WTC11 (cell line): ENCODE data around the gene FADS6. TPM values are rescaled to one million over a fixed set of nuclear protein-coding genes. Genes with fewer than 3 reads are reported as not detected.

Experiments used
- ATAC-seq: fragments of 200-7000 bp; cut with Tn5 transposase; 2 replicates; pipeline ENCODE4 v1.10.0; 2021; ENCODE audit warnings: mild to moderate bottlenecking, moderate library complexity
- CTCF ChIA-PET: fragments of 300-600 bp; sonication (Branson Sonifier 250); formaldehyde crosslinking; loops from one replicate; lab custom pipeline; 2021; ENCODE audit warnings: antibody characterized with exemption; lab: Charles Lee
- POLR2A ChIA-PET: fragments of 350-600 bp; sonication (Branson Sonifier 250); formaldehyde crosslinking; loops from one replicate; lab custom pipeline; 2021; ENCODE audit warnings: antibody characterized with exemption; lab: Charles Lee
- DNase-seq: peaks from one replicate; pipeline ENCODE4 v3.0.0; 2021; ENCODE audit warnings: low spot score
- H3K27ac Mint-ChIP-seq: 2 replicates; pipeline ENCODE4 v1.8.0; 2021; ENCODE audit warnings: mixed read lengths
- H3K27me3 Mint-ChIP-seq: 2 replicates; pipeline ENCODE4 v1.8.0; 2021; ENCODE audit warnings: low read depth, mild to moderate bottlenecking, moderate library complexity, mixed read lengths
- H3K36me3 Mint-ChIP-seq: 2 replicates; pipeline ENCODE4 v1.8.0; 2021; ENCODE audit warnings: mixed read lengths
- H3K4me1 Mint-ChIP-seq: 2 replicates; pipeline ENCODE4 v1.8.0; 2022; ENCODE audit warnings: mixed read lengths
- H3K4me3 Mint-ChIP-seq: 2 replicates; pipeline ENCODE4 v1.8.0; 2021; ENCODE audit warnings: mild to moderate bottlenecking, moderate library complexity, mixed read lengths
- H3K9me3 Mint-ChIP-seq: 2 replicates; pipeline ENCODE4 v1.8.0; 2021; ENCODE audit warnings: mixed read lengths
- CBFB ChIP-seq: sonication (generic); formaldehyde crosslinking; IDR thresholded peaks from 2 replicates; pipeline ENCODE4 v1.8.1; 2022; ENCODE audit warnings: mild to moderate bottlenecking, low read depth, missing genetic modification reagents
- E2F1 ChIP-seq: sonication (generic); formaldehyde crosslinking; IDR thresholded peaks from 2 replicates; pipeline ENCODE4 v1.8.0; 2022; ENCODE audit warnings: mild to moderate bottlenecking, missing genetic modification reagents
- GABPB1 ChIP-seq: sonication (generic); formaldehyde crosslinking; IDR thresholded peaks from 2 replicates; pipeline ENCODE4 v1.8.1; 2023; ENCODE audit warnings: mild to moderate bottlenecking, missing genetic modification reagents
- GRHL2 ChIP-seq: fragments of 250-450 bp; sonication (Bioruptor Pico); IDR thresholded peaks from 2 replicates; pipeline ENCODE4 v1.8.0; 2022; ENCODE audit warnings: mild to moderate bottlenecking, moderate library complexity; ENCODE audit not compliant: insufficient replicate concordance, severe bottlenecking
- IRF1 ChIP-seq: sonication (generic); formaldehyde crosslinking; IDR thresholded peaks from 2 replicates; pipeline ENCODE4 v1.8.0; 2023; ENCODE audit warnings: missing genetic modification reagents
- KAT7 ChIP-seq: sonication (generic); formaldehyde crosslinking; IDR thresholded peaks from 2 replicates; pipeline ENCODE4 v1.8.1; 2023; ENCODE audit warnings: missing genetic modification reagents, mild to moderate bottlenecking, borderline replicate concordance
- MXD4 ChIP-seq: fragments of 250-450 bp; sonication (Bioruptor Pico); IDR thresholded peaks from 2 replicates; pipeline ENCODE4 v1.8.0; 2021; ENCODE audit warnings: mild to moderate bottlenecking, moderate library complexity, borderline replicate concordance
- NR2C2 ChIP-seq: sonication (generic); formaldehyde crosslinking; IDR thresholded peaks from 2 replicates; pipeline ENCODE4 v1.8.0; 2022; ENCODE audit warnings: mild to moderate bottlenecking, missing genetic modification reagents
- PREB ChIP-seq: sonication (generic); formaldehyde crosslinking; IDR thresholded peaks from 2 replicates; pipeline ENCODE4 v1.8.1; 2022; ENCODE audit warnings: mild to moderate bottlenecking, missing genetic modification reagents, moderate library complexity, borderline replicate concordance
- SMAD3 ChIP-seq: sonication (generic); formaldehyde crosslinking; IDR thresholded peaks from 2 replicates; pipeline ENCODE4 v1.8.0; 2022; ENCODE audit warnings: missing genetic modification reagents, mild to moderate bottlenecking, borderline replicate concordance
- SOX15 ChIP-seq: fragments of 250-450 bp; sonication (Bioruptor Pico); IDR thresholded peaks from 2 replicates; pipeline ENCODE4 v1.9.0; 2021; ENCODE audit warnings: mild to moderate bottlenecking
- ZNF121 ChIP-seq: sonication (generic); formaldehyde crosslinking; IDR thresholded peaks from 2 replicates; pipeline ENCODE4 v1.8.0; 2023; ENCODE audit warnings: missing genetic modification reagents
- ZNF396 ChIP-seq: fragments of 250-450 bp; sonication (Bioruptor Pico); IDR thresholded peaks from 2 replicates; pipeline ENCODE4 v1.8.0; 2021; ENCODE audit warnings: mild to moderate bottlenecking, moderate library complexity, borderline replicate concordance
- total RNA-seq: library from RNA; stranded (reverse); gene quantifications from 3 replicates; pipeline ENCODE4 v1.2.3, GENCODE V29; 2021
- TF ChIP-seq, protein P1 (sequence below): sonication (generic); formaldehyde crosslinking; IDR thresholded peaks from 2 replicates; pipeline ENCODE4 v1.8.0; 2023; ENCODE audit warnings: missing genetic modification reagents, mild to moderate bottlenecking, borderline replicate concordance
- TF ChIP-seq, protein P2 (sequence below): fragments of 250-450 bp; sonication (Bioruptor Pico); conservative IDR thresholded peaks from 2 replicates; pipeline ENCODE4 v1.9.0; 2021; ENCODE audit warnings: mild to moderate bottlenecking
- TF ChIP-seq, protein P3 (sequence below): sonication (generic); formaldehyde crosslinking; IDR thresholded peaks from 2 replicates; pipeline ENCODE4 v1.8.1; 2023; ENCODE audit warnings: mild to moderate bottlenecking, missing genetic modification reagents, moderate library complexity
- TF ChIP-seq, protein P4 (sequence below): sonication (generic); formaldehyde crosslinking; IDR thresholded peaks from 2 replicates; pipeline ENCODE4 v1.8.1; 2023; ENCODE audit warnings: mild to moderate bottlenecking, moderate library complexity, missing genetic modification reagents
- TF ChIP-seq, protein P5 (sequence below): sonication (generic); formaldehyde crosslinking; IDR thresholded peaks from 2 replicates; pipeline ENCODE4 v1.8.0; 2022; ENCODE audit warnings: mild to moderate bottlenecking, missing genetic modification reagents

The FADS6 gene
- total RNA-seq, 1 experiment from 2014 or later, result 1.2 TPM

DNA sequence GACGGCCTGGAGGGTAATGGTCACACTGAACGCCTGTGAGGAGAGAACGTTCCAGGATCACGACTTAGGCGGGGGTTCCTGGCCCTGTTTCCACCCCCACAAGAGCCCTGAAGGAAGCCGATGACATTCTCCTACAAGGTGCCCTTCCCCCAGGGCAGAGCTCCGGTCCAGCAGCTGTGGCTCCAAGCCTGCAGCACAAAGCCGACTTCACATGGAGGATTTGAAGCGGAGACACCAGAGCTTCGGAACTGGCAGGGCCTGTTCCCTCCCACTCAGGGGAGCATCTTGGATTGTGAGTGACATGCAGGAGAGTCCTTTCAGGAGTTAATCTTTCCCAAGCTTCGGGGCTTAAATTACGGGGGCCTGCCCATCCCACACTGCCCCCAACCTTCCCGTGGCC is 5.0 kb downstream of the FADS6 start:
- Mint-ChIP-seq H3K36me3 (no peaks in the 10 kb centered on the region), H3K27me3 (peaks cover 40% of the 10 kb centered on the region), H3K4me1 (peaks cover 4% of the 10 kb centered on the region; the same call in 1 of the 2 replicates), H3K9me3 (peaks cover 3% of the 10 kb centered on the region; the same call in 1 of the 2 replicates), H3K4me3 (no peak overlapping the region), H3K27ac (no peak overlapping the region)
- DNase-seq (no peak), ATAC-seq (no peak)
- TF ChIP-seq, protein P1, sequence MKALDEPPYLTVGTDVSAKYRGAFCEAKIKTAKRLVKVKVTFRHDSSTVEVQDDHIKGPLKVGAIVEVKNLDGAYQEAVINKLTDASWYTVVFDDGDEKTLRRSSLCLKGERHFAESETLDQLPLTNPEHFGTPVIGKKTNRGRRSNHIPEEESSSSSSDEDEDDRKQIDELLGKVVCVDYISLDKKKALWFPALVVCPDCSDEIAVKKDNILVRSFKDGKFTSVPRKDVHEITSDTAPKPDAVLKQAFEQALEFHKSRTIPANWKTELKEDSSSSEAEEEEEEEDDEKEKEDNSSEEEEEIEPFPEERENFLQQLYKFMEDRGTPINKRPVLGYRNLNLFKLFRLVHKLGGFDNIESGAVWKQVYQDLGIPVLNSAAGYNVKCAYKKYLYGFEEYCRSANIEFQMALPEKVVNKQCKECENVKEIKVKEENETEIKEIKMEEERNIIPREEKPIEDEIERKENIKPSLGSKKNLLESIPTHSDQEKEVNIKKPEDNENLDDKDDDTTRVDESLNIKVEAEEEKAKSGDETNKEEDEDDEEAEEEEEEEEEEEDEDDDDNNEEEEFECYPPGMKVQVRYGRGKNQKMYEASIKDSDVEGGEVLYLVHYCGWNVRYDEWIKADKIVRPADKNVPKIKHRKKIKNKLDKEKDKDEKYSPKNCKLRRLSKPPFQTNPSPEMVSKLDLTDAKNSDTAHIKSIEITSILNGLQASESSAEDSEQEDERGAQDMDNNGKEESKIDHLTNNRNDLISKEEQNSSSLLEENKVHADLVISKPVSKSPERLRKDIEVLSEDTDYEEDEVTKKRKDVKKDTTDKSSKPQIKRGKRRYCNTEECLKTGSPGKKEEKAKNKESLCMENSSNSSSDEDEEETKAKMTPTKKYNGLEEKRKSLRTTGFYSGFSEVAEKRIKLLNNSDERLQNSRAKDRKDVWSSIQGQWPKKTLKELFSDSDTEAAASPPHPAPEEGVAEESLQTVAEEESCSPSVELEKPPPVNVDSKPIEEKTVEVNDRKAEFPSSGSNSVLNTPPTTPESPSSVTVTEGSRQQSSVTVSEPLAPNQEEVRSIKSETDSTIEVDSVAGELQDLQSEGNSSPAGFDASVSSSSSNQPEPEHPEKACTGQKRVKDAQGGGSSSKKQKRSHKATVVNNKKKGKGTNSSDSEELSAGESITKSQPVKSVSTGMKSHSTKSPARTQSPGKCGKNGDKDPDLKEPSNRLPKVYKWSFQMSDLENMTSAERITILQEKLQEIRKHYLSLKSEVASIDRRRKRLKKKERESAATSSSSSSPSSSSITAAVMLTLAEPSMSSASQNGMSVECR (CRISPR knock-in tag), result no peak
- TF ChIP-seq ZNF396 (no peak), PREB (CRISPR knock-in tag) (no peak), E2F1 (CRISPR knock-in tag) (no peak), SMAD3 (CRISPR knock-in tag) (no peak), ZNF121 (no peak), GABPB1 (no peak), MXD4 (CRISPR knock-in tag) (no peak), CBFB (CRISPR knock-in tag) (no peak), NR2C2 (CRISPR knock-in tag) (no peak), GRHL2 (CRISPR knock-in tag) (no peak), SOX15 (no peak), KAT7 (CRISPR knock-in tag) (no peak), IRF1 (CRISPR knock-in tag) (no peak)
- TF ChIP-seq, protein P2, sequence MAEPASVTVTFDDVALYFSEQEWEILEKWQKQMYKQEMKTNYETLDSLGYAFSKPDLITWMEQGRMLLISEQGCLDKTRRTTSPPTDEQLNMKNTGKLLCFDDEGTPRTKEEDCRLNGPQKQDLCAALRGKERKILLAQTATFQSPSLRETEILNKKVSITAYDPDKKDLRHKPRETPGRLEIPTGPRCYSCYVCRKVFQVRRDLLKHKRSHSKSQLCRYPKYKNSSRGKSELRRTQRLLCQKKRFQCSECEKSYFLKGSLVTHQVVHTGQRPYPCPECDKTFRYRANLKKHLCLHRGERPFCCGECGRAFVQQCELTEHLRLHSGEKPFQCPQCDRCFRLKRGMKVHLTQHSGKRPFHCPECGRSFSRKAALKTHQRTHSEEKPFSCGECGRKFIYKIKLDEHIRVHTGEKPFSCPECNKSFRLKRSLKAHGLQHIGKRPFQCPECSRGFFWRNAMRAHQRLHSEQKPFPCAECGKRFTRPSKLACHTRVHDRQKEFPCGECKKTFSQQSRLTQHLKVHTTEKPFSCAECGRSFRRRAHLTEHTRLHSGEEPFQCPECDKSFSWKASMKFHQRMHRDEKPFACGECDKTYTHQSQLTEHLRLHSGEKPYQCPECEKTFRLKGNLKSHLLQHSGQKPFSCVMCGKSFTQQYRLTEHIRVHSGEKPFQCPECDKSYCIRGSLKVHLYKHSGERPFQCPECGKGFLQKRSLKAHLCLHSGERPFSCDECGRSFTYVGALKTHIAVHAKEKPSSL (CRISPR knock-in tag), result no peak
- TF ChIP-seq, protein P3, sequence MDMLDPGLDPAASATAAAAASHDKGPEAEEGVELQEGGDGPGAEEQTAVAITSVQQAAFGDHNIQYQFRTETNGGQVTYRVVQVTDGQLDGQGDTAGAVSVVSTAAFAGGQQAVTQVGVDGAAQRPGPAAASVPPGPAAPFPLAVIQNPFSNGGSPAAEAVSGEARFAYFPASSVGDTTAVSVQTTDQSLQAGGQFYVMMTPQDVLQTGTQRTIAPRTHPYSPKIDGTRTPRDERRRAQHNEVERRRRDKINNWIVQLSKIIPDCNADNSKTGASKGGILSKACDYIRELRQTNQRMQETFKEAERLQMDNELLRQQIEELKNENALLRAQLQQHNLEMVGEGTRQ (CRISPR knock-in tag), result no peak
- TF ChIP-seq, protein P4, sequence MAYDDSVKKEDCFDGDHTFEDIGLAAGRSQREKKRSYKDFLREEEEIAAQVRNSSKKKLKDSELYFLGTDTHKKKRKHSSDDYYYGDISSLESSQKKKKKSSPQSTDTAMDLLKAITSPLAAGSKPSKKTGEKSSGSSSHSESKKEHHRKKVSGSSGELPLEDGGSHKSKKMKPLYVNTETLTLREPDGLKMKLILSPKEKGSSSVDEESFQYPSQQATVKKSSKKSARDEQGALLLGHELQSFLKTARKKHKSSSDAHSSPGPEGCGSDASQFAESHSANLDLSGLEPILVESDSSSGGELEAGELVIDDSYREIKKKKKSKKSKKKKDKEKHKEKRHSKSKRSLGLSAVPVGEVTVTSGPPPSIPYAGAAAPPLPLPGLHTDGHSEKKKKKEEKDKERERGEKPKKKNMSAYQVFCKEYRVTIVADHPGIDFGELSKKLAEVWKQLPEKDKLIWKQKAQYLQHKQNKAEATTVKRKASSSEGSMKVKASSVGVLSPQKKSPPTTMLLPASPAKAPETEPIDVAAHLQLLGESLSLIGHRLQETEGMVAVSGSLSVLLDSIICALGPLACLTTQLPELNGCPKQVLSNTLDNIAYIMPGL (CRISPR knock-in tag), result no peak
- TF ChIP-seq, protein P5, sequence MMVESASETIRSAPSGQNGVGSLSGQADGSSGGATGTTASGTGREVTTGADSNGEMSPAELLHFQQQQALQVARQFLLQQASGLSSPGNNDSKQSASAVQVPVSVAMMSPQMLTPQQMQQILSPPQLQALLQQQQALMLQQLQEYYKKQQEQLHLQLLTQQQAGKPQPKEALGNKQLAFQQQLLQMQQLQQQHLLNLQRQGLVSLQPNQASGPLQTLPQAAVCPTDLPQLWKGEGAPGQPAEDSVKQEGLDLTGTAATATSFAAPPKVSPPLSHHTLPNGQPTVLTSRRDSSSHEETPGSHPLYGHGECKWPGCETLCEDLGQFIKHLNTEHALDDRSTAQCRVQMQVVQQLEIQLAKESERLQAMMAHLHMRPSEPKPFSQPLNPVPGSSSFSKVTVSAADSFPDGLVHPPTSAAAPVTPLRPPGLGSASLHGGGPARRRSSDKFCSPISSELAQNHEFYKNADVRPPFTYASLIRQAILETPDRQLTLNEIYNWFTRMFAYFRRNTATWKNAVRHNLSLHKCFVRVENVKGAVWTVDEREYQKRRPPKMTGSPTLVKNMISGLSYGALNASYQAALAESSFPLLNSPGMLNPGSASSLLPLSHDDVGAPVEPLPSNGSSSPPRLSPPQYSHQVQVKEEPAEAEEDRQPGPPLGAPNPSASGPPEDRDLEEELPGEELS (CRISPR knock-in tag), result no peak
- ChIA-PET CTCF (interaction anchor here (0.6 to 2.1 kb wide), 4 partner anchors 22 to 151 kb away, joined by 3 to 6 read pairs (median 4); no protein-coding TSS in a partner anchor), POLR2A (interaction anchor here (0.7 to 1.5 kb wide), 2 partner anchors 16 to 112 kb away, joined by 3 read pairs; partner anchors contain the start of genes FDXR and NAT9)
